Esophagus mucosa (tissue), 1 donor: ENCODE data around the gene CAMK1G. TPM values are rescaled to one million over a fixed set of nuclear protein-coding genes. Genes with fewer than 3 reads are reported as not detected.

Experiments used
- ATAC-seq: fragments of 200-7000 bp; cut with Tn5 transposase; one replicate; pipeline ENCODE4 v1.9.1; 2020
- total RNA-seq: library from RNA; stranded (reverse); gene quantifications from one replicate; pipeline ENCODE4 v1.2.4, GENCODE V29; 2023
- donor health status: DM: yes; HTN: yes; CAD: no.

Gene CAMK1G
- total RNA-seq, 1 donor from 2014 or later = not detected

GRCh38 chr1:209643285-209644020 lies 59.9 kb downstream of the CAMK1G start:
- peak; percentile 63 for ATAC-seq

GRCh38 chr1:209645574-209646452 lies 62.3 kb downstream of the CAMK1G start:
- ATAC-seq = no peak

GRCh38 chr1:209646558-209646957 lies 63.0 kb downstream of the CAMK1G start:
- ATAC-seq = no peak

GRCh38 chr1:209647156-209647555 lies 63.6 kb downstream of the CAMK1G start:
- no peak for ATAC-seq

GRCh38 chr1:209648346-209648745 lies 64.8 kb downstream of the CAMK1G start:
- ATAC-seq = no peak

- ATAC-seq = peak; percentile 25
Observed at GRCh38 chr1:209648931-209649776, 65.6 kb downstream of the CAMK1G start.

- ATAC-seq = no peak
Observed at GRCh38 chr1:209650454-209650853, 66.9 kb downstream of the CAMK1G start.

- peak; percentile 75 for ATAC-seq
Observed at GRCh38 chr1:209651138-209651587, 67.6 kb downstream of the CAMK1G start.

GRCh38 chr1:209652121-209652735 lies 68.7 kb downstream of the CAMK1G start, which contains the start of gene LAMB3:
TSS of gene LAMB3 (minus strand) at chr1:209652425. CDS start at chr1:209650944, 1,481 bp downstream.
- peak; percentile 75 for ATAC-seq

GRCh38 chr1:209652873-209653401 lies 69.4 kb downstream of the CAMK1G start:
- ATAC-seq = peak; percentile 86

- no peak for ATAC-seq
Observed at GRCh38 chr1:209653915-209654351, 70.4 kb downstream of the CAMK1G start.

- peak; percentile 64 for ATAC-seq
Observed at GRCh38 chr1:209655411-209656231, 72.1 kb downstream of the CAMK1G start.

- peak; percentile 31 for ATAC-seq
Observed at GRCh38 chr1:209657140-209657879, 73.8 kb downstream of the CAMK1G start.

GRCh38 chr1:209657918-209658317 lies 74.4 kb downstream of the CAMK1G start:
- ATAC-seq = no peak

GRCh38 chr1:209659909-209660308 lies 76.4 kb downstream of the CAMK1G start:
- no peak for ATAC-seq

- peak; percentile 6 for ATAC-seq
Observed at GRCh38 chr1:209661071-209661470, 77.6 kb downstream of the CAMK1G start.

GRCh38 chr1:209662879-209663327 lies 79.4 kb downstream of the CAMK1G start:
- ATAC-seq = no peak
